WERI-Rb-1 (cell line): ENCODE results near the gene GIGYF2.

Source experiments
- DNase-seq: peaks from one replicate; pipeline ENCODE4 v3.0.0-alpha.2; 2020
- H3K27ac ChIP-seq: fragments of 250-450 bp; sonication (Bioruptor Pico); 2 replicates; pipeline ENCODE4 v1.5.1; 2020; ENCODE audit warnings: mild to moderate bottlenecking, moderate library complexity
- H3K27me3 ChIP-seq: fragments of 250-450 bp; sonication (Bioruptor Pico); 2 replicates; pipeline ENCODE4 v1.5.1; 2021; ENCODE audit warnings: mild to moderate bottlenecking, low read depth, moderate library complexity; ENCODE audit not compliant: insufficient read depth, severe bottlenecking
- H3K36me3 ChIP-seq: fragments of 250-450 bp; sonication (Bioruptor Pico); 2 replicates; pipeline ENCODE4 v1.5.1; 2020; ENCODE audit warnings: mild to moderate bottlenecking, moderate library complexity
- H3K4me3 ChIP-seq: 2 replicates; pipeline ENCODE4 v1.5.1; 2011; ENCODE audit warnings: low read depth, mild to moderate bottlenecking, control low read depth, low read length
- H3K9me3 ChIP-seq: fragments of 250-450 bp; sonication (Bioruptor Pico); 2 replicates; pipeline ENCODE4 v1.5.1; 2021; ENCODE audit warnings: mild to moderate bottlenecking, moderate library complexity; ENCODE audit not compliant: severe bottlenecking
- TF ChIP-seq, protein P1 (sequence below): IDR thresholded peaks from 2 replicates; pipeline ENCODE4 v1.5.1; 2011; ENCODE audit warnings: low read depth, mild to moderate bottlenecking, control low read depth, inconsistent platforms, low read length

Gene GIGYF2

DNA sequence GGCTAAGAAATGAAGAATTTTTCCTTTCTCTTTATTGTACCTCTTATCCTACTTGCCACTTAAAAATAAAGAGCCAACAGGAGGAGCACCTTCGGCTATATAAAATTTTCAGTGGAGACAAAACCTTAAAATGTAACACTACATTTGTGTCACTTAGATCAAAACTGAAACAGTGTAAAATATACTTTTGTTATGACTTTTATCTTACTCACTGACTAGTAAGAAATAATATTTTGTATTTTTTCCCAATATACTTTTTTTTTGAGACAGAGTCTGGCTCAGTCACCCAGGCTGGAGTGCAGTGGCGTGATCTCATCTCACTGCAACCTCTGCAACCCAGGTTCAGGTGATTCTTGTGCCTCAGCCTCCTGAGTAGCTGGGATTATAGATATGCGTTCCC is 50.9 kb downstream of the GIGYF2 start:
- H3K27me3 ChIP-seq: no peaks in the 10 kb centered on the region
- DNase-seq: no peak
- H3K9me3 ChIP-seq: no peaks in the 10 kb centered on the region
- TF ChIP-seq, protein P1, sequence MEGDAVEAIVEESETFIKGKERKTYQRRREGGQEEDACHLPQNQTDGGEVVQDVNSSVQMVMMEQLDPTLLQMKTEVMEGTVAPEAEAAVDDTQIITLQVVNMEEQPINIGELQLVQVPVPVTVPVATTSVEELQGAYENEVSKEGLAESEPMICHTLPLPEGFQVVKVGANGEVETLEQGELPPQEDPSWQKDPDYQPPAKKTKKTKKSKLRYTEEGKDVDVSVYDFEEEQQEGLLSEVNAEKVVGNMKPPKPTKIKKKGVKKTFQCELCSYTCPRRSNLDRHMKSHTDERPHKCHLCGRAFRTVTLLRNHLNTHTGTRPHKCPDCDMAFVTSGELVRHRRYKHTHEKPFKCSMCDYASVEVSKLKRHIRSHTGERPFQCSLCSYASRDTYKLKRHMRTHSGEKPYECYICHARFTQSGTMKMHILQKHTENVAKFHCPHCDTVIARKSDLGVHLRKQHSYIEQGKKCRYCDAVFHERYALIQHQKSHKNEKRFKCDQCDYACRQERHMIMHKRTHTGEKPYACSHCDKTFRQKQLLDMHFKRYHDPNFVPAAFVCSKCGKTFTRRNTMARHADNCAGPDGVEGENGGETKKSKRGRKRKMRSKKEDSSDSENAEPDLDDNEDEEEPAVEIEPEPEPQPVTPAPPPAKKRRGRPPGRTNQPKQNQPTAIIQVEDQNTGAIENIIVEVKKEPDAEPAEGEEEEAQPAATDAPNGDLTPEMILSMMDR: no peak
- no peak overlapping the region for H3K27ac ChIP-seq
- H3K36me3 ChIP-seq: peaks cover 49% of the 10 kb centered on the region
- H3K4me3 ChIP-seq: no peak overlapping the region

DNA sequence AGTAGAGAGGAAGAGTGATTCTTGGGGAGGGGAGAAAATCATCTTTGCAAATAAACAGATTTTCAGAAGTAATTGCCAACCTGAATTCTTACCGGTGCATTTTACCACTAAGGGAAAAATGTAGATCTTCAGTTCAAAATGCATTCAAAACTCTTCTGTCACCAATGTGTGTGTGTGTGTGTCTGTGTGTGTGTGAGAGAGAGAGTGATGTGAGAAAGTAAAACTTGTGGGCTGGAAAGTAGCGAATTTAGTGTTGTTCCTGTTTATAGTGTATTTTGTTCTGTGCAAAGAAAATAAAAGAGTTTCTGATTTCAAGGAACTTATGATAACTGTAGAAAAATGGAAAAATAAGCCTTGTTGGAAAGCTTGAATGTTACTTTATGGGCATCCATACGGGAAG is 52.2 kb downstream of the GIGYF2 start:
- H3K36me3 ChIP-seq: peaks cover 56% of the 10 kb centered on the region
- DNase-seq: no peak
- H3K9me3 ChIP-seq: no peaks in the 10 kb centered on the region
- H3K4me3 ChIP-seq: no peak overlapping the region
- no peak overlapping the region for H3K27ac ChIP-seq
- TF ChIP-seq, protein P1: no peak
- H3K27me3 ChIP-seq: no peaks in the 10 kb centered on the region

DNA sequence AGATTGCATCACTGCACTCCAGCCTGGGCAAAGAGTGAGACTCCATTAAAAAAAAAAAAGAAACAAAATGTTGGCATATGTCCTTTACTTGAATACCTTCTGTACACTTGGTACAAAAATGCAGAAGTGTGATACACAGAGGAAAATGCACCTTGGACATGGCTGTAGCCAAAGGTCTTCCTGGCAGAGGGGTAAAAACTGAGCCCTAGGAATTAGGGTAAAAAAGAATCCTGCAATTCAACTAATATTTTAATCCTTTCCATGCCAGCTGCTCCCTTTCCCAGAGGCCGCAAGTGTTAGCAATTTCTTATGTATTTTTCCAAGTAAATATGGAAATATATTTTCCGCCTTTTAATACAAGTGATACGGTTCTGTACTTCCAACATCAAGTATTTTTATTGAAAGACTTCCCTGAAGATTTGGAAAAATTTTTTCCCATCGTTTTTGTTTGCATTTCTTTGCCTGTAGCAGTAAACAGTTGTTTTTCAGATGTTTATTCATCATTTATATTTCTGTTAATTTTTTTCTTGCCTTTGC is 53.1 kb downstream of the GIGYF2 start:
- DNase-seq: no peak
- TF ChIP-seq, protein P1: no peak
- no peak overlapping the region for H3K27ac ChIP-seq
- no peak overlapping the region for H3K4me3 ChIP-seq
- no peaks in the 10 kb centered on the region for H3K27me3 ChIP-seq
- peaks cover 59% of the 10 kb centered on the region for H3K36me3 ChIP-seq
- H3K9me3 ChIP-seq: no peaks in the 10 kb centered on the region

DNA sequence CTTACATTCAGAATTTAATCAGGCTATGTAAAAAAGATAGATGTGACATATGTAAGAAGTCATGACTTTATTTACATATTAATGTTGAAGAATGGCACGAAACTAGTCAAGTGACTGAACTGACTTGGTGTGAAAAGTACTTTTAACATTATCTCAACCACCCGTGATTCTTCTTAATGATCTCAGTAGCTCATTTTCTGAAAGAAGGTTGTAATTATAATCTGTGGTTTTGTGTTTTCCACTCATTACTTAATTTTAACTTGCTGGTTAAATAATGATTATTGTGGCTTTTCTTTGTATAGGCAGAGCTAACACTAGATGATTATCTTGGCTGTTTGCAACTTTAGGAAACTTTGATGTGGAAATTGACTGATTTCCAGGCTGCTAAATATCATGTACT is 60.8 kb downstream of the GIGYF2 start:
- no peak overlapping the region for H3K27ac ChIP-seq
- H3K9me3 ChIP-seq: no peaks in the 10 kb centered on the region
- H3K4me3 ChIP-seq: no peak overlapping the region
- TF ChIP-seq, protein P1: no peak
- peaks cover 40% of the 10 kb centered on the region for H3K36me3 ChIP-seq
- no peak for DNase-seq
- no peaks in the 10 kb centered on the region for H3K27me3 ChIP-seq

DNA sequence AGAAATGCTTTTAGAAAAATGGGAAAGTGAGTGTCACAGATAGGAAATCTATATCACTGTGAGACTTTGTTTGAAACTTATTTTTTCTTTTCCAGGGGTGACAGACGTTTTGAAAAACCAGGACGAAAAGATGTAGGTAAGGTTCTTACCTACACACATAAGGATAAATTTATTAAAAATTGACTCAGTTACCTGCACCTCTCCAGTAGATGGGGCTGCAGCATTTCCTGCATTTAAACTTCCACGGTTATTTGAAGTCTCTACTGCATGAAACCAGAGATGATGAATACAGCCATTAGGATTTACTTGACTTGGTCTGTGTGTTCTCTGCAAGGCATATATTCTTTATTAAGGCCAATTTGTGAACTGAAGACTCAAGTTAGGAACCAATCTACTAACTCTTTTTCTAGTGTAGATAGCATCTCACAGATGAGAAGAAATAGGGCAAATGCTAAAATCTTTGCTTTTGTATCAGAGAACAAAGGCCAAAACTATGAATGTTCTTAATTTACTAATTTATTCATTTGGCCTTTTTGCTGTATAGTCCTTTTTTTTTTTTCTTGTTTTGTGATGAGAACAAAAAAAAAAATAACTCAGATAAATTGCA is 64.3 kb downstream of the GIGYF2 start:
- H3K36me3 ChIP-seq: peaks cover 40% of the 10 kb centered on the region
- H3K27me3 ChIP-seq: no peaks in the 10 kb centered on the region

More for the DNA sequence above, 64.3 kb downstream of the GIGYF2 start:
- H3K4me3 ChIP-seq: no peak overlapping the region
- TF ChIP-seq, protein P1: peak; percentile 38
- no peak overlapping the region for H3K27ac ChIP-seq
- no peaks in the 10 kb centered on the region for H3K9me3 ChIP-seq
- peak; percentile 29 for DNase-seq
